Neural progenitor cell (in vitro differentiated cells): Measurements from ENCODE around the gene ADAMTS12. TPM values are rescaled to one million over a fixed set of nuclear protein-coding genes. Genes with fewer than 3 reads are reported as not detected.
"Not testable (repeated sequence)": the region's sequence is repeated elsewhere in the genome, so short reads cannot be mapped to it uniquely, and the experiment has no call there.

Source experiments
- DNase-seq: peaks from one replicate; pipeline ENCODE4 v3.0.0-alpha.2; 2016; ENCODE audit warnings: low spot score
- H2AFZ ChIP-seq: fragments of 200-600 bp; sonication (generic); replicated peaks from 2 replicates; pipeline ENCODE4 v1.6.1; 2016; ENCODE audit warnings: antibody characterized with exemption
- H3F3A ChIP-seq: fragments of 200-600 bp; sonication (generic); 2 replicates; pipeline ENCODE4 v1.6.1; 2016; ENCODE audit warnings: antibody characterized with exemption, low read depth
- H3K27ac ChIP-seq: fragments of 200-600 bp; sonication (generic); 2 replicates; pipeline ENCODE4 v1.5.1; 2016; ENCODE audit warnings: mild to moderate bottlenecking
- H3K27me3 ChIP-seq: fragments of 200-600 bp; sonication (generic); 2 replicates; pipeline ENCODE4 v1.6.1; 2016; ENCODE audit warnings: mild to moderate bottlenecking, moderate library complexity
- H3K36me3 ChIP-seq: fragments of 200-600 bp; sonication (generic); 2 replicates; pipeline ENCODE4 v1.5.1; 2016
- H3K4me1 ChIP-seq: fragments of 200-600 bp; sonication (generic); 2 replicates; pipeline ENCODE4 v1.6.1; 2016; ENCODE audit warnings: mixed run types
- H3K4me2 ChIP-seq: fragments of 200-600 bp; sonication (generic); 2 replicates; pipeline ENCODE4 v1.6.1; 2016
- H3K4me3 ChIP-seq: fragments of 200-600 bp; sonication (generic); 2 replicates; pipeline ENCODE4 v1.5.1; 2016
- H3K79me2 ChIP-seq: fragments of 200-600 bp; sonication (generic); 2 replicates; pipeline ENCODE4 v1.6.1; 2016; ENCODE audit warnings: low read depth
- H3K9ac ChIP-seq: fragments of 200-600 bp; sonication (generic); 2 replicates; pipeline ENCODE4 v1.6.1; 2016
- H3K9me3 ChIP-seq: fragments of 200-600 bp; sonication (generic); 2 replicates; pipeline ENCODE4 v1.5.1; 2016; ENCODE audit warnings: low read depth
- H4K20me1 ChIP-seq: fragments of 200-600 bp; sonication (generic); 2 replicates; pipeline ENCODE4 v1.6.1; 2016; ENCODE audit warnings: low read depth
- H3K27ac Mint-ChIP-seq: 3 replicates; pipeline ENCODE4 v1.8.0; 2021; ENCODE audit warnings: mixed read lengths
- H3K27me3 Mint-ChIP-seq: 2 replicates; pipeline ENCODE4 v1.8.0; 2022; ENCODE audit warnings: low read depth, mild to moderate bottlenecking, inconsistent platforms, moderate library complexity, mixed read lengths; ENCODE audit not compliant: insufficient read depth
- H3K36me3 Mint-ChIP-seq: 3 replicates; pipeline ENCODE4 v1.8.0; 2021; ENCODE audit warnings: mixed read lengths
- H3K4me1 Mint-ChIP-seq: 3 replicates; pipeline ENCODE4 v1.8.0; 2021; ENCODE audit warnings: mixed read lengths
- H3K4me3 Mint-ChIP-seq: 3 replicates; pipeline ENCODE4 v1.8.0; 2021; ENCODE audit warnings: mild to moderate bottlenecking, moderate library complexity, mixed read lengths
- H3K9me3 Mint-ChIP-seq: 3 replicates; pipeline ENCODE4 v1.8.0; 2020; ENCODE audit warnings: mixed read lengths
- EZH2 ChIP-seq: fragments of 200-600 bp; sonication (generic); IDR thresholded peaks from 2 replicates; pipeline ENCODE4 v1.6.1; 2017; ENCODE audit warnings: antibody characterized with exemption, mild to moderate bottlenecking, moderate library complexity
- EZH2phosphoT487 ChIP-seq: fragments of 200-600 bp; sonication (generic); IDR thresholded peaks from 2 replicates; pipeline ENCODE4 v1.6.1; 2017; ENCODE audit warnings: antibody characterized with exemption
- total RNA-seq: library from RNA; depleted of rRNA; stranded (reverse); fragments of >200 nt; gene quantifications from 2 replicates; pipeline ENCODE4 v1.2.3, GENCODE V29; 2015; ENCODE audit warnings: low replicate concordance
- TF ChIP-seq, protein P1 (sequence below): fragments of 200-600 bp; sonication (generic); IDR thresholded peaks from 2 replicates; pipeline ENCODE4 v1.5.1; 2017; ENCODE audit warnings: antibody characterized with exemption, mild to moderate bottlenecking

The ADAMTS12 gene
- total RNA-seq, 1 donor from 2014 or later = 15.6 TPM

DNA sequence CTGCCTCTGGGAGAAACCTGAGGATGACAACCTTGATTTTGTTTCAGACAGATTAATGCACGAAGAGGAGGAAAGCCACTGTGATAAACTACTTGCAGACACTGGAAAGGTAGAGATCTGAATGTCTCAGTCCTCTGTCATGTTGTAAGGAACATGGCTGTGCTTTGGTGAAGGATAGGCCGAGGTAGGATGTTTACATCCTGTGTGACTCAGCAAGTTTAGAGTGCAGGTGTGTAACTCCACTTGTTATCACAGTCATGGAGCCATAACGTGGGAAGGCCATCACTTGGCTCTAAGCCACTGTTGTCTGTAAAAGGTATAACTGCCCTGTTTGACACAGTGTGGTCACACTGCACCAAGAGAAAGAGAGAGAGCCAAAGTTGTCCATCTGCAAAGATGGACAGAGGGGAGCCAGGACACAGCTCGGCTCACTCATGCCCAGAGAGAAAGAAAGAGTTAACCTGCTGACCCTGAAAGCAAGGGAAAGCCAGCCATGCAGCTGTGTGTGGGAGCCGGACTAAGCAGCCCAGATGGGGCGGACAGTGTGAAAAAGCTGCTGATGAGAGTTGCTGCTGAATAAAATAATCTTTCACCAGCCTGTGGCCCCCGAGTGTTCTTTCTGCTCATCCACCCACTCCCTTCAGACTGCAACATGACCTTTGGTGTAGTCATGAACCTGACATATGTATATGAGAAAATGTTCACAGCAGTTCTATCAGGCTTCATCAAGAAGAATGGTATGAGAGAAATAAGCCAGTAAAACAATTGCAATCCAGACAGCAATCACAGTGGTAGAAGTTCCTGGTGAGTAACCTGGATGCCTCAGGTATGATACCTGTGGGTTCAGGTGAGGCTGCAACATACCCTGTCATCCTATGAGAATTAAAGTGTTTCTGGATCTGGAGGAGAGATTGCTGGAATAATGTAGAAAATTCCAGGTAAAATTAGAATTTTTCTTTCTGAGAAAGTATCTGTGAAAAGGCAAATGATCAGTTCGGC lies 335.2 kb downstream of the ADAMTS12 start:
- H3F3A ChIP-seq = no peaks in the 10 kb centered on the region

DNA sequence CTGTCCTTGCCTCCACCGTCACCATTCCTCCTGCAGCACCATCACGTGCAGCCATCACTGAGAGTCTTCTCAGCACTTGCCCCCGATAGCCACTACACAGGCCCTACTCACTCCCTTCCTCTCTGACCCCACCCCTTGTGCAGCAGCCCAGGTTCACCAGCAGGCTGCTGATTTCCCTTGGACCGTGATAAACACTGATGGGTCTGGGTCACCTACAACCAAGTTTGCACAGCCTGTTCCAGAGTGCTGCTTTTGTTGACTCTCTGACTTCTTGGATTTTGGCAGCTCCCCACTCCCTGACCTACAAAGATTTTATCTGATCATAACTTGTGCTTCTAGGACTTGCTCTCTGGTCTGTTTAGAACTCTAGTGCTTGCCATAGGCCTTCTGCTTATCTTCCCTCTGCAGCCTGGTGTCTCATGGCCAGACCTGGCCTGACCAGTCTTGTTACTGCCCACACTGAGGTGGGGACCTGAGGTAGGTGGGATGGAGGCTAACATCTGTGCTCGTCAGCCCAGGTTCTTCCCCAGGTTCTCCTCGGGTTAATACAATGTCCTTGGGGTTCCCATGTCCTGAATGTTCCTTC lies 341.7 kb downstream of the ADAMTS12 start:
- Histone ChIP-seq H3K9ac (no peak overlapping the region), H3K79me2 (no peaks in the 10 kb centered on the region), H4K20me1 (no peaks in the 10 kb centered on the region), H3K4me1 (no peaks in the 10 kb centered on the region), H3K9me3 (no peaks in the 10 kb centered on the region), H3K4me2 (no peak overlapping the region), H2AFZ (no peak overlapping the region), H3F3A (no peaks in the 10 kb centered on the region), H3K27me3 (no peaks in the 10 kb centered on the region), H3K27ac (no peak overlapping the region), H3K4me3 (no peak overlapping the region), H3K36me3 (no peaks in the 10 kb centered on the region)
- Mint-ChIP-seq H3K27me3 (no peaks in the 10 kb centered on the region), H3K9me3 (peaks cover 5% of the 10 kb centered on the region), H3K4me1 (no peaks in the 10 kb centered on the region), H3K4me3 (no peak overlapping the region), H3K36me3 (peaks cover 7% of the 10 kb centered on the region), H3K27ac (peak overlapping the region; percentile 70)
- TF ChIP-seq EZH2 (no peak), EZH2phosphoT487 (no peak)
- TF ChIP-seq, protein P1, sequence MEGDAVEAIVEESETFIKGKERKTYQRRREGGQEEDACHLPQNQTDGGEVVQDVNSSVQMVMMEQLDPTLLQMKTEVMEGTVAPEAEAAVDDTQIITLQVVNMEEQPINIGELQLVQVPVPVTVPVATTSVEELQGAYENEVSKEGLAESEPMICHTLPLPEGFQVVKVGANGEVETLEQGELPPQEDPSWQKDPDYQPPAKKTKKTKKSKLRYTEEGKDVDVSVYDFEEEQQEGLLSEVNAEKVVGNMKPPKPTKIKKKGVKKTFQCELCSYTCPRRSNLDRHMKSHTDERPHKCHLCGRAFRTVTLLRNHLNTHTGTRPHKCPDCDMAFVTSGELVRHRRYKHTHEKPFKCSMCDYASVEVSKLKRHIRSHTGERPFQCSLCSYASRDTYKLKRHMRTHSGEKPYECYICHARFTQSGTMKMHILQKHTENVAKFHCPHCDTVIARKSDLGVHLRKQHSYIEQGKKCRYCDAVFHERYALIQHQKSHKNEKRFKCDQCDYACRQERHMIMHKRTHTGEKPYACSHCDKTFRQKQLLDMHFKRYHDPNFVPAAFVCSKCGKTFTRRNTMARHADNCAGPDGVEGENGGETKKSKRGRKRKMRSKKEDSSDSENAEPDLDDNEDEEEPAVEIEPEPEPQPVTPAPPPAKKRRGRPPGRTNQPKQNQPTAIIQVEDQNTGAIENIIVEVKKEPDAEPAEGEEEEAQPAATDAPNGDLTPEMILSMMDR = no peak
- DNase-seq = no peak

More for the DNA sequence above, 335.2 kb downstream of the ADAMTS12 start:
- Histone ChIP-seq H3K27ac (no peak overlapping the region), H4K20me1 (no peaks in the 10 kb centered on the region), H3K9me3 (no peaks in the 10 kb centered on the region), H3K27me3 (no peaks in the 10 kb centered on the region), H3K79me2 (no peaks in the 10 kb centered on the region), H3K4me3 (no peak overlapping the region), H3K36me3 (no peaks in the 10 kb centered on the region), H2AFZ (no peak overlapping the region), H3K9ac (no peak overlapping the region), H3K4me2 (no peak overlapping the region), H3K4me1 (no peaks in the 10 kb centered on the region)
- peaks cover 2% of the 10 kb centered on the region for H3K27me3 Mint-ChIP-seq
- H3K36me3 Mint-ChIP-seq = peaks cover 6% of the 10 kb centered on the region
- H3K27ac Mint-ChIP-seq = no peak overlapping the region
- peaks cover 5% of the 10 kb centered on the region for H3K9me3 Mint-ChIP-seq
- H3K4me1 Mint-ChIP-seq = peaks cover 5% of the 10 kb centered on the region
- H3K4me3 Mint-ChIP-seq = no peak overlapping the region
- TF ChIP-seq EZH2phosphoT487 = no peak
- TF ChIP-seq, protein P1 = no peak
- no peak for TF ChIP-seq EZH2
- DNase-seq = no peak

DNA sequence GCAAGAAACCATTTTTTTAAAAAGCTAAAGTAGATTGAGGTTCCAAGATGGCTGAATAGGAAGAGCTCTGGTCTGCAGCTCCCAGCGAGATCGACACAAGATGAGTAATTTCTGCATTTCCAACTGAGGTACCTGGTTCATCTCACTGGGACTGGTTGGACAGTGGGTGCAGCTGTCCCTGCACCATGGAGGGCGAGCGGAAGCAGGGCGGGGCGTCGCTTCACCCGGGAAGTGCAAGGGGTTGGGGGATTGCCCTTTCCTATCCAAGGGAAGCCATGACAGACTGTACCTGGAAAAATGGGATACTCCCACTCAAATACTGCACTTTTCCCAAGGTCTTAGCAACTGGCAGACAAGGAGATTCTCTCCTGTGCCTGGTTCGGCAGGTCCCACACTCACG lies 352.0 kb downstream of the ADAMTS12 start:
- H3K9me3 Mint-ChIP-seq, H3K4me1 Mint-ChIP-seq, H3K4me3 Mint-ChIP-seq, H3K9ac ChIP-seq, H3K27me3 Mint-ChIP-seq, DNase-seq, H2AFZ ChIP-seq, H3K27ac ChIP-seq, H3K4me1 ChIP-seq, H3K9me3 ChIP-seq, H3F3A ChIP-seq, H3K4me2 ChIP-seq, H3K4me3 ChIP-seq, H3K79me2 ChIP-seq, H3K27ac Mint-ChIP-seq, H4K20me1 ChIP-seq, H3K36me3 ChIP-seq, H3K27me3 ChIP-seq: not testable (repeated sequence)
- H3K36me3 Mint-ChIP-seq = peaks cover 17% of the 10 kb centered on the region

DNA sequence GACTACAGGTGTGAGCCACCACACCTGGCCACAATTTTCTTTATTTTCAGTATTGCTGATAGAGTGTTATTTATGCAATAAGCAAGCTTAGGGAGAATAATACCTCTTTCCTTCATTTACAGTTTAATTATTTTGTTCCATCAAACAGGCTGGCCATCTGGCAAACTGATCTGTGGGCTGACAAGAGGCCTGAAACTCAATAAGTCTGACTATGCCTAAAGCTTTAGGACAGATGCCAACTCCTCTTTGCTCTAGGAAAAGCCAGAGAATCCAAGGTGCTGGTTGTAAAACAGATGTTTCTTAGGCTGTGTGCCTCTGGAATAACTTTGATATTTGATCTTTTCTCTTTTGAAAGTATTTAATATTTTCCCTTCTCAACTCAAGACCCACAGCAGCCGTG lies 352.6 kb downstream of the ADAMTS12 start:
- Histone ChIP-seq H3K27me3 (no peaks in the 10 kb centered on the region), H3K79me2 (no peaks in the 10 kb centered on the region), H3F3A (no peaks in the 10 kb centered on the region), H2AFZ (no peak overlapping the region), H3K9me3 (no peaks in the 10 kb centered on the region), H3K27ac (no peak overlapping the region), H3K4me2 (no peak overlapping the region), H3K4me1 (no peaks in the 10 kb centered on the region), H3K4me3 (no peak overlapping the region), H4K20me1 (no peaks in the 10 kb centered on the region), H3K9ac (no peak overlapping the region), H3K36me3 (no peaks in the 10 kb centered on the region)
- H3K9me3 Mint-ChIP-seq = peaks cover 6% of the 10 kb centered on the region
- DNase-seq = no peak
- TF ChIP-seq EZH2phosphoT487 (no peak), EZH2 (no peak)
- TF ChIP-seq, protein P1 = no peak
- no peak overlapping the region for H3K4me3 Mint-ChIP-seq
- peaks cover 20% of the 10 kb centered on the region for H3K36me3 Mint-ChIP-seq
- H3K27me3 Mint-ChIP-seq = peaks cover 3% of the 10 kb centered on the region
- H3K27ac Mint-ChIP-seq = no peak overlapping the region
- H3K4me1 Mint-ChIP-seq = peaks cover 2% of the 10 kb centered on the region
